ENCODE data around the gene DGKH.
"Not testable (repeated sequence)": the region's sequence is repeated elsewhere in the genome, so short reads cannot be mapped to it uniquely, and the experiment has no call there.

DGKH gene

DNA sequence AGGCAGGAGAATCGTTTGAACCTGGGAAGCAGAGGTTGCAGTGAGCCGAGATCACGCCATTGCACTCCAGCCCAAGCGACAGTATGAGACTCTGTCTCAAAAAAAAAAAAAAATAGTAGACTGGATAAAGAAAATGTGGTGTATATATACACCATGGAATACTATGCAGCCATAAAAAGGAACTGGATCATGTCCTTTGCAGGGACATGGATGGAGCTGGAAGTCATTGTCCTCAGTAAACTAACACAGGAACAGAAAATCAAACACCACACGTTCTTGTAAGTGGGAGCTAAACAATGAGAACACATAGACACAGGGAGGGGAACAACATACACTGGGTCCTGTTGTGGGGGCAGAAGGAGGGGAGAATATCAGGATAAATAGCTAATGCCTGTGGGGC, 178.3 kb downstream of the DGKH start:
- DNase-seq (ENCODE audit: low read depth in 2 of 2) = not testable (repeated sequence)

- no peak for DNase-seq (ENCODE audit: low read depth in 2 of 2)
Observed at GRCh38 chr13:42228527-42228926, 180.1 kb downstream of the DGKH start.

DNA sequence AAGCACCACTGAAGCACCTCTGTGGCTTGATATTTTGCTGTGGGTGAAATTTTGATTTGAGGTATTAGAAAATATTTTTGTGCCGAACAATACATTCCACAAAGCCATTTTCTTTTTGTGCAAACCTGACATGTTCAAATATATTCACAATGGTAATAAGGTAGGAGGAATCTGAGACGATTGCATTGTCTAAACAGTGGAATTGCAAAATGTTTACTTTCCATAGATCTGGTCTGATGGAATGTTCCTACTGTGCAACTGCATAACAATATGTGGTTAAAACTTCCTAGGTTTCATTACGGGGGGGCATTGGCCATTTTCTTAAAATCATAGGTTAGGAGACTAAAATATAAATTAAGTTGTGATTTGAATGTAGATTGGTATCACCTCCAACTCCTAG, 180.8 kb downstream of the DGKH start:
- no peak for DNase-seq (ENCODE audit: low read depth in 2 of 2)

DNA sequence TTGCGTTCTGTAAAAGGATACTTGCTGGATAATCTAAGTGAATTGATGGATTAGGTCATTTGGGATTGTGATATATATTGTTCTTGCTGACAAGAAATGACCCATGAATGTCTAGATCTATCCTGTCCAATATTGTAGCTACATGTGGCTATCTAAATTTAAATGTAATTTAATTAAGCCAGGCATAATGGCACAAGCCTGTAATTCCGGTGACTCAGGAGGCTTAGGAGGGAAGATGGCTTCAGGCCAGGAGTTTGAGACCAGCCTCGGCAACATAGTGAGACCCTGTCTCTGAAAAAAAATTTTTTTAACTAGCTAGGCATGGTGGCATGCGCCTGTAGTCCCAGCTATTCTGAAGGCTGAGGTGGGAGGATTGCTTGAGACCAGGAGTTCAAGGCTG, 184.2 kb downstream of the DGKH start:
- DNase-seq (ENCODE audit: low read depth in 2 of 2) = no peak

- DNase-seq (ENCODE audit: low read depth in 2 of 2) = no peak
Observed at GRCh38 chr13:42233726-42234125, 185.3 kb downstream of the DGKH start.

- no peak for DNase-seq (ENCODE audit: low read depth in 2 of 2)
Observed at GRCh38 chr13:42239161-42239560, 190.7 kb downstream of the DGKH start.

DNA sequence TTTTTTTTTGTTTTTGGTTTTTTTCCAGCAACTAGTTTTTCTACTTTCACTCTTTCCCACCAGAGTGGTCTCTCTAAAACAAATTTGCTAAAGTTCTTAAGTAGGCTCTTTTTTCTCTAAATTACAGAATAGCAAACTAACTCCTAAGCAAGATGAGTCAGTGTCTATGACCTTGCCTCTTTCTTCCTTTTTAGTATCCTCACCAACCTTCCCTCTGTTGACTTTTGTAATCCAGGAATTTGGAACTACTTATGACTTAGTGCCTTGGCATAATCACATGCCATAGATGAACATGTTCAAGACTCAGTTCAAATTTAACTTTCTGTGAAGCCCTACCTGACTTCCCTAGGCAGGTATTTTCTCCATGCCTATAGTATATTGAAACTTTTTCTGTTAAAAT, 191.2 kb downstream of the DGKH start:
- DNase-seq (ENCODE audit: low read depth in 2 of 2) = no peak

GRCh38 chr13:42246541-42246940, 198.1 kb downstream of the DGKH start:
- DNase-seq (ENCODE audit: low read depth in 2 of 2) = no peak

DNA sequence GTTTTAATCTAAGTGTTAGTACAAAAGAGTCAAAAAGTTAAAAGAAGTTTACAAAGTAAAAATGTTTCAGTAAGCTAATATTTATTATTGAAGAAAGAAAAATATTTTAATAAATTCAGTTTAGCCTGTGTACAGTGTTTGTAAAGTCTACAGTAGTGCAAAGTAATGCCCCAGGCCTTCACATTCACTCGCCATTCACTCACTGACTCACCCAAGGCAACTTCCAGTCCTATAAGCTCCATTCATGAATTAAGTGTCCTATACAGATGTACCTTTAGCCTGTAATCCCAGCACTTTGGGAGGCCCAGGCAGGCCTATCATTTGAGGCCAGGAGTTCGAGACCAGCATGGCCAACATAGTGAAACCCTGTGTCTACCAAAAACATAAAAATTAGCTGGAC, 199.4 kb downstream of the DGKH start:
- DNase-seq (ENCODE audit: low read depth in 2 of 2) = no peak

DNA sequence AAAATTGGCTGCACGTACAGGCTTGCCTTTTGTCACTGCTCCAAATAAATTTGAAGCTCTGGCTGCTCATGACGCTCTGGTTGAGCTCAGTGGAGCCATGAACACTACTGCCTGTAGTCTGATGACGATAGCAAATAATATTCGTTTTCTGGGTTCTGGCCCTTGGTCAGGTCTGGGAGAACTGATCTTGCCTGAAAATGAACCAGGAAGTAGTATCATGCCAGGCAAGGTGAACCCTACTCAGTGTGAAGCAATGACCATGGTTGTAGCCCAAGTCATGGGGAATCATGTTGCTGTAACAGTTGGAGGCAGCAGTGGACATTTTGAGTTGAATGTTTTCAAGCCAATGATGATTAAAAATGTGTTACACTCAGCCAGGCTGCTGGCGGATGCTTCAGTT, 207.4 kb downstream of the DGKH start:
- DNase-seq (ENCODE audit: low read depth in 2 of 2) = no peak

DNA sequence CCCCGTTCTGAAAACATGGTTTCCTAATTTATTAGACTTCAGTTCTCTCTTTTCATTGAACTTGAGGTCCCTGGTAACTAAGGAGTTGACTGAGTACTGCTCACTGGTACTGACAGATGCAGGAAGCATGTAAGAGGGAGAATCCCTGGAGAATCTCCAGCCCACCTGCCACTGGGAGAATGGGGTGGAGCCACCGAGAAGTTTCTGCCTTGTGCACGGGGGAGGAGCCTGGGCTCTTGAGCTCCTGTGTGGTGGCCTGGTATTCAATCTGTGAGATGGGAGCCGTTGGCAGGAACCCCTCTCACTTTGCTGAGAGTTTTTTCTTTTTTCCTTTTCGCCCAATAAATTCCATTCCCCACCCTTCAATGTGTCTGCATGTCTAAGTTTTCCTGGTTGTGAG, 210.3 kb downstream of the DGKH start:
- DNase-seq (ENCODE audit: low read depth in 2 of 2) = no peak

DNA sequence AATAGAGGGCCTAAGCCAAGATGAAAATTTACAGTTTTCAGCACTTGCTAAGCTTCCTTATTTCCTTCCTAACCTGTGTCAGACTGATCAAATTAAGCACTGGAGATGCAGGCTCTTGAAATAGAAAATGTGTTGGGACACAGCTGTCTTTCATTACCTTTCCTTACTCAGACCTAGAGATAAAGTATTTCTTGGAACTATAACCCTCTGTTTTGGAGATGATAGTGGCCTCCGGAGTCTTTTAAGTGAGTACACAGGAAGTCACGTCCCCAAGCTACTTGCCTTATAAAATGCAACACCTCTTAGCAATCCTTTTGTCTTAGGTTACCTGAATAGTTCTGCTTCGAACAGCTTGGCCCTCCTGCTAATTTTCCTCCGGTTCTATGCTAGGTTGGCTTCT, 211.1 kb downstream of the DGKH start:
- DNase-seq (ENCODE audit: low read depth in 2 of 2) = no peak

DNA sequence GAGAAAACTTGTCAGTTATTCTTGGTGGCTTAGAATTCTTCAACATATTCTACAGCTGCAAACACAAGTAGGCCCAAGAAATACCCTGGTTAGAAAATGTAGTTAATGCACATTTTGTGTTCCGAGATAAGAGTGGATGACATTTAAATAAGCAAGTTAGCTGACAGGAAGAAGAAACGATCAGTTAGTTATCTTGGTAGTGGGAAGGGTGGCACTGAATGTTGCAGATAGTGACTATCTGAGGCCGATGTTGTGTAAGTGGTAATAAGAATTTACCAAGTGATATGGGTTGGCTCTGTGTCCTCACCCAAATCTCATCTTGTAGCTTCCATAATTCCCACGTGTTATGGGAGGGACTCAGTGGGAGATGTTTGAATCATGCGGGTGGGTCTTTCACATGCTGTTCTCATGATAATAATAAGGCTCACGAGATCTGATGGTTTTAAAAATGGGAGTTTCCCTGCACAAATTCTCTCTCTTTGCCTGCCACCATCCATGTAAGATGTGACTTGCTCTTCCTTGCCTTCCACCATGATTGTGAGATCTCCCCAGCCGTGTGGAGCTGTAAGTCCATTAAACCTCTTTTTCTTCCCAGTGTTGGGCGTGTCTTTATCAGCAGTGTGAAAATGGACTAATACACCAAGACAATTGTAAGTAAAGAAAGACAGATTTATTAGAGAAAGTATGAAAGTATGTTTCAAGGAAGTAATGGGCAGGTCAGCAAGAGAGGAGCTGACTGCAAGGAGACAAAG, 212.6 kb downstream of the DGKH start:
- no peak for DNase-seq (ENCODE audit: low read depth in 2 of 2)

- DNase-seq (ENCODE audit: low read depth in 2 of 2) = no peak
Observed at GRCh38 chr13:42266473-42266872, 218.0 kb downstream of the DGKH start.

DNA sequence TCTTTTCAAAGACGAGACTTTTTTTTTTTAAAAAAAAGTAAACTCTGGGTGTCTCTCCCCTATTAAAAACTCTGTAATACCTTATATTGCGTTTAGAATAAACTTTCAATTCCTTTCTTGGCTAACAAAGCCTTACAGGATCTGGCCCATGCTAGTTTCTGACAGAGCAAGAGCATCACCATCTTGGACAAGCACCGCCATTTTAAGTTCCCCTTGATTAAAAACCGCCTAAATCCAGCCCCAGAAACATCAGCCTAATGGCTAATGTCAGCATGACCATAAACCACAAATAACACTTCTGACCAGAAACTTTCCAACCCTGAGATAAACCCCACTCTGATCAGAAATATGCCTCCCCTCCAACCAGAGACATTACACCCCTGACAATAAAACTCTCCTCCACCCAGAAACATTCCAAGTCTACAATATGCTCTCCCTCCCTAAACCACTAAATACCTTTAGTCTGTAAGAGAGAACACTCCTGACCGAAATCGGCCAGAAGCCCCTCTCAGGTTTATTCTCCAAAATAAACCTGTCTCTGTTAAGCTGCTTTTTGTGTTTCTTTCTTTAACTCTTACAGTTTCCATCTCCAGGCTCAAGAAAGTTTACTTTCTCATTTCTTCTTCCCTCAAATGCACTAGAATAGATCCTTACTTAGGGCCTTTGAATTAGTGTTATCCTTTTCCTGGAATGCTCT, 221.9 kb downstream of the DGKH start:
- DNase-seq (ENCODE audit: low read depth in 2 of 2) = no peak

DNA sequence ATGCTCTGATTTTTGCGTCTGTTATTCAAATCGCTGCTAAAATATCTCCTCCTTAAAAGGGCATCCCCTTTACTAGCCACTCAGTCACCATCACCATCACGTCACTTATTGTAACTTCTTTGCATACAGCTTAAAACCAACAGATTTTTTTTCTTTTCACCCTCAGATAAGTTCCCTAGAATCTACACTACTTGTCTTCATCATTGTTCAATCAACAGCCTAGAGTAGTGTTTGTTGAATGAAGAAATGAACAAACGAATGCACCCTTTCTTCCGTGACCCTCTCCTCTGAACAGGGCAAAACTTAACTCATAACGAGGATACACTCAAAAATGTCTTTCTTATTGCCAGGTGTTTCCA, 222.4 kb downstream of the DGKH start:
- DNase-seq (ENCODE audit: low read depth in 2 of 2) = no peak

DNA sequence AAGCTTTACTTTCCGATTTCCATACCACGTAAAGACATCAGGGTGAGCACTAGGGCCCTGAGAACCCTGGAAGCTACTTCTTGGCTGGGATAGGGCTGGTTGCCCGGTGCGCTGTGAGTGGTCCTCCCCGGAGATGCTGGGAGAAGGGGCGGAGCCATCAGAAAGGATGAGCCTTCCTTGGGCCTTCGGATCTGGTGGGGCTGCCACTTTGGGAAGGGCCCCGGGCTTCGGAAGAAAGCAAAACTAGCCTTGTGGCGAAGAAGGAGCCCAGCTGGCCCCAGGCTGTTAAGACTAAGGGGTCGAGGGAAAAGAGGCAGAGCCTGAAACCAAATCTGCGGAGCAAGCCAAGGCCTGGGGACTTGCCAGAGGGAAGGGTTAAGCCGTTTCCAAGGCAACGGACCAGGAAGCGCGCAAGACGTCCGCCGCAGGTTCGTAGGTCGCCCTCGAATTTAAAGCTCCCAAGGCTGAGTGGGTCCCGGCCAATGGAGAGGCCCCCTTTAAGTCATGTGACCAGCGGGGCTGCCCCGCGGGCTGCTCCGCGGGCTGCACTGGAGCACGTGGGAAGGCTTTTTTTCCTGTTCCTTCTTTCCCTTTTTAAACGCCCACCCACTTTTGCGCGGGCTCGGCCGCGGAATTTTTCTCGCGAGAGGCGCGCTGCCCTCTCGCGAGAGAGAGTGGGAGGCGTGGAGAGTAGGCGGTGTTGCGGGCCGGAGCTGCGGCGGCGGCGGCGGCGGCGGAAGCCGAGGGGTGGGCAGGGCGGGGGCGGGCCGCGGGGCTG, 223.1 kb downstream of the DGKH start:
- DNase-seq (ENCODE audit: low read depth in 2 of 2) = peak; percentile 77 to 82

DNA sequence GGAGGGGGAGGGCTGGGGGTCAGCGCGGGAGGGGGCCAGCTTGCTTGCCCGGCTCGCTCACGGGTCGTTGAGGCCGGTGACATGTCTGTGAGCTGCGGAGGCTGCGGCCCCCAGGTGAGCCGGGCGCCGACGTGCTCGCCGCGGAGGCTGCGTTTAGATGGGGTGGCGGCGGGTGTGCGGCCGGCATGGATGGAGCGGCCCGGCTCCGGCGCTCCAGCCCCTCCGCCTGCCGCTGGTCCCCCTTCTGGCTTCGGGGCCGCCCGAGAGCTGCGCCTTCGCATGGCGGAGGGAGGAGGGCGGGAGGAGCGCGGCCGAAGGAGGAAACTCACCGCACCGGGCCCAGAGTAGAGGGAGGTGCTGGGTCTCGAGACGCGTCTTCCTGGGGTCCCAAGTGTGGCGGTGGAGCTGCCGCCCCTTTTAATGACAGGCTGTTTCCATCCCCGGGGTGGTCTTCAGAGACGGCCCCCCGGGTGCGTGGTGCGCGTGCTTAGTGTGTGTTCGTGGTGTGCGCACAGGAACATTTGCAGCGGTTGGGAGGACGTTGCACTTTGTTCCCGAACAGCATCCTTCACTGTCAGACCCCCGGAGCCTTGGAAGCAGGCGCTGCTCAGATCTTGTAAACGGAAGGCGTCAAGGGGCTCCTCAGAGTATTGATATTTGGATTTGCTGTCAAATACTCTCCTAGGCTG, 223.8 kb downstream of the DGKH start, which contains the start of gene AKAP11:
AKAP11 (plus strand) TSS at position 38 of the 689 bp plus-strand sequence. CDS start 14,197 bp downstream, outside the sequence.
- DNase-seq (ENCODE audit: low read depth in 2 of 2) = peak in 1 of 2 donors; percentile 19

- DNase-seq (ENCODE audit: low read depth in 2 of 2) = no peak
Observed at GRCh38 chr13:42272804-42273175, 224.3 kb downstream of the DGKH start.

GRCh38 chr13:42274386-42275097, 226.1 kb downstream of the DGKH start:
- no peak for DNase-seq (ENCODE audit: low read depth in 2 of 2)

DNA sequence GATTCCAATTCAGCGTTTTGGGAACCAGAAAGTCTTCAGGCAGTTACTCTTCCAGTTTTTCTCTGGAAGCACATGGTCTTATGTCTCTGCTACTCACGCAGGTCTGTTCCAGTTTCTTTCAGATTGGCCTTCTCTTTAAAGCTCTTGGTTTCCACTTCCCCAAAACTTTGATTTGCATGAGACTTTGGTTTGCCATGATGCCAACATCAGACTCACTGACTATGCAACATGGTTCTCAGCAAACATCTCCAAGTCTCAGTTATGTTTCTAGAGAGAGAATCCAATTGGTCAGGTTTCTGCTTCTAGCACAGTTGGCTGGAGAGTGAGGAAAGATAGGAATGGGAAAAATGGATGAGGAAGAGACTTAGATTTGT, 226.6 kb downstream of the DGKH start:
- no peak for DNase-seq (ENCODE audit: low read depth in 2 of 2)

DNA sequence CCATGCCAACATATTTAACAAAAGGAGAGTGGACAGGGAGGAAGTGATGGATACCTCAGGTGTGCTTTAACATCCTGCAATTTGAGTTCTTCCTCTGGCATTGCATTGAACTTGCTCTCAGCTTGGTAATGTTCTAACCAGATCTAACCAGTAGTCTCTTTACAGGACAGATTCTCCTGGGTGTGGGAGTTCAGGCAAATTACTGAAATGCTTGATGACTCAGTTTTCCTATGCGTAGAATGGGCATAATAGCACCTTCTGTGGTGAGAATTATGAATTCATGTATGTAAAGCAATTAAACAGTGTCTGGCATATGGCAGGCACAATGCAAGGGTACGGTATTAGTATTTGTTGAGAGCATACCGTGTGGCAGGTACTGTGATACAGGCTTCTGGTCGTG, 227.1 kb downstream of the DGKH start:
- no peak for DNase-seq (ENCODE audit: low read depth in 2 of 2)

Data from stimulated activated CD4-positive, alpha-beta T cell treated with anti-CD3 and anti-CD28 coated beads, Interleukin-1b, Interleukin-23, amount 100 ng/mL, for 1 hour (primary cell).